H1 (cell line): ENCODE results near the gene PRODH2. TPM values are rescaled to one million over a fixed set of nuclear protein-coding genes. Genes with fewer than 3 reads are reported as not detected.

Source experiments
- CTCF ChIA-PET: fragments of 300-600 bp; sonication (Branson Sonifier 250); formaldehyde crosslinking; loops from one replicate; lab custom pipeline; 2021; ENCODE audit not compliant: partially characterized antibody; lab: Charles Lee
- POLR2A ChIA-PET: fragments of 300-600 bp; sonication (Branson Sonifier 250); formaldehyde crosslinking; loops from one replicate; lab custom pipeline; 2021; ENCODE audit warnings: inconsistent platforms; ENCODE audit not compliant: partially characterized antibody; lab: Charles Lee
- DNase-seq, 2 experiments: peaks; one replicate each; pipeline versions ENCODE4 v3.0.0 to v3.0.0-alpha.2; 2010 to 2022; ENCODE audit warnings: low spot score in 2 of 2, low read depth in 1 of 2, mixed read lengths in 1 of 2
- FAIRE-seq: peaks from 2 replicates; lab custom pipeline; 2011; peaks lifted over from hg19 to GRCh38; lab: Jason Lieb, UNC
- H2AFZ ChIP-seq: 2 replicates; pipeline ENCODE4 v1.8.1; 2012; ENCODE audit warnings: low read length, inconsistent platforms
- H2AK5ac ChIP-seq: 2 replicates; pipeline ENCODE4 v1.6.1; 2013; ENCODE audit warnings: low read depth, low read length
- H2BK120ac ChIP-seq: replicated peaks from 2 replicates; pipeline ENCODE3; 2013; ENCODE audit warnings: low read depth, low read length, inconsistent platforms
- H2BK12ac ChIP-seq: 2 replicates; pipeline ENCODE4 v1.6.1; 2013; ENCODE audit warnings: low read depth, low read length
- H2BK15ac ChIP-seq: 2 replicates; pipeline ENCODE4 v1.6.1; 2013; ENCODE audit warnings: low read length
- H2BK20ac ChIP-seq: 2 replicates; pipeline ENCODE4 v1.6.1; 2013; ENCODE audit warnings: low read length
- H2BK5ac ChIP-seq: 2 replicates; pipeline ENCODE4 v1.6.1; 2013; ENCODE audit warnings: low read depth, low read length
- H3K14ac ChIP-seq: 2 replicates; pipeline ENCODE4 v1.6.1; 2013; ENCODE audit warnings: inconsistent platforms; ENCODE audit not compliant: insufficient read length
- H3K18ac ChIP-seq: 2 replicates; pipeline ENCODE4 v1.6.1; 2013; ENCODE audit warnings: low read length; ENCODE audit errors: extremely low read depth
- H3K23ac ChIP-seq: 2 replicates; pipeline ENCODE4 v1.6.1; 2013; ENCODE audit warnings: inconsistent platforms; ENCODE audit not compliant: insufficient read length
- H3K23me2 ChIP-seq: 2 replicates; pipeline ENCODE4 v1.6.1; 2013; ENCODE audit warnings: low read depth, low read length
- H3K27ac ChIP-seq: 2 replicates; pipeline ENCODE4 v1.6.1; 2011; ENCODE audit warnings: low read depth, low read length, inconsistent platforms
- H3K27me3 ChIP-seq, 4 experiments: replicated peaks in 1 of 4; 1 replicate in 1 of 4; 2 replicates in 3 of 4; pipeline versions ENCODE4 v1.6.1 to v1.8.1; 2011 to 2013; ENCODE audit warnings: low read length in 3 of 4, mild to moderate bottlenecking in 3 of 4, inconsistent platforms in 2 of 4, mixed read lengths in 2 of 4, moderate library complexity in 1 of 4; ENCODE audit not compliant: control insufficient read depth in 3 of 4, insufficient read depth in 3 of 4; ENCODE audit errors: extremely low read depth in 1 of 4
- H3K36me3 ChIP-seq, 4 experiments: 2 replicates each; pipeline versions ENCODE4 v1.6.1 to v1.8.1; 2011 to 2013; ENCODE audit warnings: mild to moderate bottlenecking in 4 of 4, low read length in 3 of 4, moderate library complexity in 2 of 4, control low read depth in 1 of 4, inconsistent platforms in 1 of 4; ENCODE audit not compliant: insufficient read depth in 4 of 4, control insufficient read depth in 2 of 4
- H3K4ac ChIP-seq: replicated peaks from 2 replicates; pipeline ENCODE3; 2013; ENCODE audit warnings: low read length, low read depth, mixed read lengths, inconsistent platforms; ENCODE audit not compliant: insufficient read length
- H3K4me1 ChIP-seq, 4 experiments: replicated peaks in 1 of 4; 1 replicate in 1 of 4; 2 replicates in 3 of 4; pipeline versions ENCODE4 v1.6.1 to v1.8.1; 2011 to 2013; ENCODE audit warnings: low read length in 3 of 4, inconsistent platforms in 2 of 4, mixed read lengths in 1 of 4; ENCODE audit not compliant: insufficient read depth in 4 of 4, control insufficient read depth in 3 of 4
- H3K4me2 ChIP-seq, 2 experiments: 2 replicates each; pipeline versions ENCODE4 v1.6.1 to v1.8.1; 2011 to 2013; ENCODE audit warnings: low read depth in 2 of 2, low read length in 2 of 2, control low read depth in 1 of 2, inconsistent platforms in 1 of 2, mild to moderate bottlenecking in 1 of 2; ENCODE audit not compliant: insufficient read depth in 1 of 2
- H3K4me3 ChIP-seq, 4 experiments: fragments of 200-600, 300-600 bp in 1 of 4; sonication (generic), shearing (Covaris generic), sonication (Bioruptor Twin) in 1 of 4; 2 replicates each; pipeline versions ENCODE4 v1.5.1 to v1.8.1; 2011 to 2016; ENCODE audit warnings: low read length in 4 of 4, low read depth in 3 of 4, control low read depth in 2 of 4, inconsistent platforms in 2 of 4, mild to moderate bottlenecking in 2 of 4, mixed read lengths in 1 of 4, moderate library complexity in 1 of 4; ENCODE audit not compliant: insufficient read depth in 2 of 4; ENCODE audit errors: extremely low read depth in 1 of 4
- H3K56ac ChIP-seq: replicated peaks from 2 replicates; pipeline ENCODE3; 2013; ENCODE audit warnings: low read depth, mild to moderate bottlenecking, mixed read lengths, low read length, inconsistent platforms; ENCODE audit not compliant: insufficient read length
- H3K79me1 ChIP-seq: 2 replicates; pipeline ENCODE4 v1.6.1; 2013; ENCODE audit warnings: low read depth, low read length, control low read depth
- H3K79me2 ChIP-seq, 2 experiments: 2 replicates each; pipeline versions ENCODE4 v1.6.1 to v1.8.1; 2012 to 2013; ENCODE audit warnings: low read length in 2 of 2, mild to moderate bottlenecking in 2 of 2, inconsistent platforms in 1 of 2; ENCODE audit not compliant: insufficient read depth in 2 of 2, control insufficient read depth in 1 of 2
- H3K9ac ChIP-seq, 4 experiments: replicated peaks in 1 of 4; 1 replicate in 1 of 4; 2 replicates in 3 of 4; pipeline versions ENCODE4 v1.6.1 to v1.8.1; 2011 to 2013; ENCODE audit warnings: low read depth in 3 of 4, low read length in 3 of 4, control low read depth in 2 of 4, mild to moderate bottlenecking in 2 of 4, moderate library complexity in 2 of 4, inconsistent platforms in 1 of 4; ENCODE audit errors: extremely low read depth in 1 of 4
- H3K9me3 ChIP-seq, 2 experiments: 2 replicates each; pipeline versions ENCODE4 v1.6.1 to v1.8.1; 2012 to 2013; ENCODE audit warnings: mild to moderate bottlenecking in 2 of 2, moderate library complexity in 2 of 2, control low read depth in 1 of 2, inconsistent platforms in 1 of 2, low read depth in 1 of 2, low read length in 1 of 2, mixed read lengths in 1 of 2; ENCODE audit not compliant: insufficient read depth in 2 of 2
- H4K20me1 ChIP-seq, 2 experiments: replicated peaks in 1 of 2; 2 replicates each; pipeline versions ENCODE3 to v1.8.1; 2011 to 2013; ENCODE audit warnings: inconsistent platforms in 2 of 2, low read length in 2 of 2, mild to moderate bottlenecking in 1 of 2; ENCODE audit not compliant: insufficient read depth in 2 of 2, control insufficient read depth in 1 of 2
- H4K5ac ChIP-seq: 2 replicates; pipeline ENCODE4 v1.6.1; 2013; ENCODE audit warnings: low read length, low read depth, mixed read lengths, inconsistent platforms; ENCODE audit not compliant: insufficient read length
- H4K8ac ChIP-seq: 2 replicates; pipeline ENCODE4 v1.8.0; 2013; ENCODE audit warnings: mild to moderate bottlenecking, moderate library complexity, low read length, inconsistent platforms; ENCODE audit not compliant: insufficient read depth; ENCODE audit errors: extremely low read depth
- H4K91ac ChIP-seq: replicated peaks from 2 replicates; pipeline ENCODE3; 2013; ENCODE audit warnings: low read length, mixed read lengths, inconsistent platforms; ENCODE audit not compliant: insufficient read length
- ASH2L ChIP-seq: fragments of 200-600, 300-600 bp; sonication (generic); IDR thresholded peaks from one replicate; pipeline ENCODE4 v1.7.1; 2017; ENCODE audit warnings: low read length
- BCL11A ChIP-seq, 2 experiments: IDR thresholded peaks; one replicate each; pipeline ENCODE4 v1.6.1; 2011; ENCODE audit warnings: low read depth in 2 of 2, low read length in 2 of 2, mild to moderate bottlenecking in 2 of 2
- BRCA1 ChIP-seq: IDR thresholded peaks from 2 replicates; pipeline ENCODE4 v1.6.1; 2012; ENCODE audit warnings: low read depth, low read length, improper control_type of control experiment
- CHD1 ChIP-seq: IDR thresholded peaks from 2 replicates; pipeline ENCODE4 v1.6.1; 2012; ENCODE audit warnings: low read depth, low read length, improper control_type of control experiment
- CTBP2 ChIP-seq: IDR thresholded peaks from 2 replicates; pipeline ENCODE4 v1.7.0; 2011; ENCODE audit warnings: borderline replicate concordance, mild to moderate bottlenecking, moderate library complexity, mixed read lengths, low read length; ENCODE audit not compliant: insufficient read depth, insufficient read length
- E2F6 ChIP-seq: IDR thresholded peaks from 2 replicates; pipeline ENCODE4 v1.6.1; 2012; ENCODE audit warnings: inconsistent platforms
- GABPA ChIP-seq: IDR thresholded peaks from 2 replicates; pipeline ENCODE4 v1.6.1; 2011; ENCODE audit warnings: mild to moderate bottlenecking, low read length, moderate library complexity, borderline replicate concordance; ENCODE audit not compliant: insufficient read depth
- POLR2A ChIP-seq, 2 experiments: IDR thresholded peaks; 1 replicate in 1 of 2; 2 replicates in 1 of 2; pipeline ENCODE4 v1.6.1; 2011; ENCODE audit warnings: low read depth in 2 of 2, low read length in 2 of 2, mild to moderate bottlenecking in 2 of 2; ENCODE audit errors: control extremely low read depth in 1 of 2
- POLR2AphosphoS5 ChIP-seq: IDR thresholded peaks from 2 replicates; pipeline ENCODE4 v1.6.1; 2011; ENCODE audit warnings: low read depth, low read length
- RNF2 ChIP-seq: fragments of 200-900, 300-1000 bp; sonication (generic); IDR thresholded peaks from 2 replicates; pipeline ENCODE4 v1.7.1; 2016; ENCODE audit warnings: borderline replicate concordance, low read depth, mild to moderate bottlenecking, antibody characterized with exemption, low read length; ENCODE audit not compliant: poor library complexity, severe bottlenecking; ENCODE audit errors: missing control alignments
- SP2 ChIP-seq: IDR thresholded peaks from 2 replicates; pipeline ENCODE4 v1.6.1; 2012; ENCODE audit warnings: mild to moderate bottlenecking, low read length, inconsistent platforms
- SP4 ChIP-seq: IDR thresholded peaks from 2 replicates; pipeline ENCODE4 v1.6.1; 2012; ENCODE audit warnings: low read length, inconsistent platforms
- TCF12 ChIP-seq: IDR thresholded peaks from 2 replicates; pipeline ENCODE4 v1.6.1; 2011; ENCODE audit warnings: low read depth, mild to moderate bottlenecking, low read length
- WGBS, 2 experiments: shearing (Covaris generic) in 1 of 2; methylation state at CpG; one replicate each; pipeline versions ENCODE4 v1.1.6 to v1.1.7; 2013 to 2015; ENCODE audit warnings: low lambda C conversion rate in 2 of 2, mixed read lengths in 2 of 2, inconsistent platforms in 1 of 2, low coverage in 1 of 2, missing lambda C conversion rate in 1 of 2; ENCODE audit not compliant: insufficient replicate concordance in 2 of 2, insufficient coverage in 1 of 2, insufficient read length in 1 of 2; ENCODE audit errors: extremely low coverage in 1 of 2, missing lambda C conversion rate in 1 of 2; 5-methylcytosine and 5-hydroxymethylcytosine counted together
- polyA plus RNA-seq, 7 experiments: library from polyadenylated mRNA; depleted of rRNA in 3 of 7; stranded (reverse) in 5 of 7; unstranded in 2 of 7; fragments of >200 nt in 5 of 7; fragments of 200-250 nt in 2 of 7; gene quantifications; 1 replicate in 5 of 7; 2 replicates in 1 of 7; 4 replicates in 1 of 7; pipeline versions ENCODE4 v1.2.1 to v1.2.3, GENCODE V29; 2011 to 2013; ENCODE audit warnings: missing spikeins in 2 of 7, mixed read lengths in 2 of 7
- total RNA-seq: library from RNA; stranded (reverse); fragmentation: NEBNext Ultra II Directional; extraction: Animal tissue kit (Norgen Biotek cat#: 25700); gene quantifications from 2 replicates; pipeline ENCODE4 v1.2.1, GENCODE V29; 2021

PRODH2 gene
- total and polyA plus RNA-seq, 2 of the 8 experiments (the other 6 are each of a cell fraction or from before 2014, with no cell fraction given) = not detected

DNA sequence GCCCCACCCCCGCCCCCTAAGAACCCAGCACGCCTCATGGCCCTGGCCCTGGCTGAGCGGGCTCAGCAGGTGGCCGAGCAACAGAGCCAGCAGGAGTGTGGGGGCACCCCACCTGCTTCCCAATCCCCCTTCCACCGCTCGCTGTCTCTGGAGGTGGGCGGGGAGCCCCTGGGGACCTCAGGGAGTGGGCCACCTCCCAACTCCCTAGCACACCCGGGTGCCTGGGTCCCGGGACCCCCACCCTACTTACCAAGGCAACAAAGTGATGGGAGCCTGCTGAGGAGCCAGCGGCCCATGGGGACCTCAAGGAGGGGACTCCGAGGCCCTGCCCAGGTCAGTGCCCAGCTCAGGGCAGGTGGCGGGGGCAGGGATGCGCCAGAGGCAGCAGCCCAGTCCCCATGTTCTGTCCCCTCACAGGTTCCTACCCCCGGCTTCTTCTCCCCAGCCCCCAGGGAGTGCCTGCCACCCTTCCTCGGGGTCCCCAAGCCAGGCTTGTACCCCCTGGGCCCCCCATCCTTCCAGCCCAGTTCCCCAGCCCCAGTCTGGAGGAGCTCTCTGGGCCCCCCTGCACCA is 25.3 kb downstream of the PRODH2 start:
- H3K9me3 ChIP-seq = no peaks in the 10 kb centered on the region
- FAIRE-seq = no peak
- no peaks in the 10 kb centered on the region for H3K79me2 ChIP-seq
- H3K79me1 ChIP-seq = no peaks in the 10 kb centered on the region
- no peak overlapping the region for H3K18ac ChIP-seq
- H3K23me2 ChIP-seq = peaks cover 11% of the 10 kb centered on the region
- H4K8ac ChIP-seq = no peak overlapping the region
- no peak overlapping the region for H2BK15ac ChIP-seq
- no peak overlapping the region for H3K9ac ChIP-seq
- H3K4me3 ChIP-seq = no peak overlapping the region
- H4K20me1 ChIP-seq = peaks cover 3 to 14% of the 10 kb centered on the region in 2 experiments
- CTCF ChIA-PET = interaction anchor here (0.7 to 3.8 kb wide), 4 partner anchors 10 to 190 kb away, joined by 3 to 13 read pairs (median 4); no protein-coding TSS in a partner anchor
- H3K14ac ChIP-seq = no peak overlapping the region
- POLR2A ChIA-PET = interaction anchor here (0.8 to 1.6 kb wide), 2 partner anchors 9 to 62 kb away, joined by 4 to 5 read pairs; no protein-coding TSS in a partner anchor
- H3K27me3 ChIP-seq = no peaks in the 10 kb centered on the region; a peak in 1 of 7 replicates
- no peak overlapping the region for H2BK12ac ChIP-seq
- no peak overlapping the region for H2AK5ac ChIP-seq
- no peak overlapping the region for H3K4ac ChIP-seq
- H4K5ac ChIP-seq = no peak overlapping the region
- no peak overlapping the region for H2BK5ac ChIP-seq
- 87% methylated on average over 6 of the region's 15 CpGs; no CpG with 5 or more reads in 1 of the 2 experiments for WGBS, 2 experiments
- H3K56ac ChIP-seq = no peak overlapping the region
- H2BK120ac ChIP-seq = no peak overlapping the region
- H2BK20ac ChIP-seq = no peak overlapping the region
- no peak overlapping the region for H3K27ac ChIP-seq
- H3K23ac ChIP-seq = no peak overlapping the region
- H3K36me3 ChIP-seq = no peaks in the 10 kb centered on the region
- H3K4me2 ChIP-seq = no peak overlapping the region
- H3K4me1 ChIP-seq = peaks cover 0 to 11% (median 4%) of the 10 kb centered on the region in 4 experiments; a peak in 5 of 7 replicates
- no peak overlapping the region for H4K91ac ChIP-seq
- no peak for DNase-seq
- H2AFZ ChIP-seq = no peak overlapping the region
- TF ChIP-seq E2F6 = no peak
- no peak for TF ChIP-seq SP2
- TF ChIP-seq SP4 = no peak
- TF ChIP-seq POLR2A (IDR thresholded peaks at IDR 0.05; ENCODE audit: control extremely low read depth in 1 of 2, low read depth in 2 of 2, low read length in 2 of 2) = no peak
- TF ChIP-seq TCF12 = no peak
- TF ChIP-seq POLR2AphosphoS5 = no peak
- no peak for TF ChIP-seq GABPA
- no peak for TF ChIP-seq ASH2L
- no peak for TF ChIP-seq CHD1
- TF ChIP-seq BCL11A (IDR thresholded peaks at IDR 0.05; ENCODE audit: low read depth in 2 of 2, low read length in 2 of 2) = no peak
- no peak for TF ChIP-seq BRCA1
- no peak for TF ChIP-seq CTBP2
- no peak for TF ChIP-seq RNF2
